SU-DHL-6 (cell line): ENCODE measurements around the gene CERK.

Experiments used
- EZH2phosphoT487 ChIP-seq: fragments of 200-600 bp; sonication (generic), shearing (Covaris generic); conservative IDR thresholded peaks from 2 replicates; pipeline ENCODE4 v1.6.1; 2018; ENCODE audit warnings: mild to moderate bottlenecking, antibody characterized with exemption, low read length, moderate library complexity, mixed read lengths
- TF ChIP-seq, protein P1 (sequence below): fragments of 200-600 bp; sonication (generic); IDR thresholded peaks from one replicate; pipeline ENCODE4 v1.5.1; 2017; ENCODE audit warnings: antibody characterized with exemption, mild to moderate bottlenecking, low read length, moderate library complexity; ENCODE audit not compliant: insufficient read depth, poor library complexity, severe bottlenecking

DNA sequence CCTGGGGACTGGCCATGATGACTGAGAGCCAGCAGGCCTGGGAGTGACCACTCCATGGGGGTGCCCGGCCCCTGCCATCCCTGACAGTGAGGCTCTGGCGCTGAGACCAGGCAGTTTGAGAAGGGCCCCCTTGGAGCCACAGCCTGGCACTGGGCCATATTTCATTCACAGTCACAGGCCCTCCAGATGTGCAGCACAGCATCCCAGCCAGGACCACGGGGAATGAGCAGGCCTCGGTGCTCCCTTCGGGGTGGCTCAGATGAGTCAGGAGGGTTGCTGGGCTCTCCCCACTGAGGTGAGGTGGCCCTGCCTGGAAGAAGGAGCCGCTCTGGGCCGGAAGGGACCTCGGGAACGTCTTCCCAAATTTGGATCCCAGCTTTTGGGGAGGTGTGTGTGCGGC is 64.8 kb downstream of the CERK start:
- TF ChIP-seq, protein P1, sequence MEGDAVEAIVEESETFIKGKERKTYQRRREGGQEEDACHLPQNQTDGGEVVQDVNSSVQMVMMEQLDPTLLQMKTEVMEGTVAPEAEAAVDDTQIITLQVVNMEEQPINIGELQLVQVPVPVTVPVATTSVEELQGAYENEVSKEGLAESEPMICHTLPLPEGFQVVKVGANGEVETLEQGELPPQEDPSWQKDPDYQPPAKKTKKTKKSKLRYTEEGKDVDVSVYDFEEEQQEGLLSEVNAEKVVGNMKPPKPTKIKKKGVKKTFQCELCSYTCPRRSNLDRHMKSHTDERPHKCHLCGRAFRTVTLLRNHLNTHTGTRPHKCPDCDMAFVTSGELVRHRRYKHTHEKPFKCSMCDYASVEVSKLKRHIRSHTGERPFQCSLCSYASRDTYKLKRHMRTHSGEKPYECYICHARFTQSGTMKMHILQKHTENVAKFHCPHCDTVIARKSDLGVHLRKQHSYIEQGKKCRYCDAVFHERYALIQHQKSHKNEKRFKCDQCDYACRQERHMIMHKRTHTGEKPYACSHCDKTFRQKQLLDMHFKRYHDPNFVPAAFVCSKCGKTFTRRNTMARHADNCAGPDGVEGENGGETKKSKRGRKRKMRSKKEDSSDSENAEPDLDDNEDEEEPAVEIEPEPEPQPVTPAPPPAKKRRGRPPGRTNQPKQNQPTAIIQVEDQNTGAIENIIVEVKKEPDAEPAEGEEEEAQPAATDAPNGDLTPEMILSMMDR, result no peak
- no peak for TF ChIP-seq EZH2phosphoT487
